Upper lobe of right lung (tissue), 1 donor: ENCODE data around the gene GAL. TPM values are rescaled to one million over a fixed set of nuclear protein-coding genes. Genes with fewer than 3 reads are reported as not detected.

Source experiments
- ATAC-seq: fragments of 200-7000 bp; cut with Tn5 transposase; one replicate; pipeline ENCODE4 v1.9.1; 2020; ENCODE audit warnings: mild to moderate bottlenecking, moderate library complexity
- DNase-seq: peaks from one replicate; pipeline ENCODE4 v3.0.0-alpha.2; 2020
- H3K27ac ChIP-seq: fragments of 200-600 bp; one replicate; pipeline ENCODE4 v1.8.0; 2022
- H3K27me3 ChIP-seq: fragments of 200-600 bp; one replicate; pipeline ENCODE4 v1.8.0; 2022; ENCODE audit warnings: mild to moderate bottlenecking
- H3K36me3 ChIP-seq: fragments of 200-600 bp; one replicate; pipeline ENCODE4 v1.8.0; 2022
- H3K4me1 ChIP-seq: fragments of 200-600 bp; one replicate; pipeline ENCODE4 v1.8.0; 2022
- H3K4me3 ChIP-seq: fragments of 200-600 bp; one replicate; pipeline ENCODE4 v1.8.0; 2022; ENCODE audit warnings: mild to moderate bottlenecking
- H3K9me3 ChIP-seq: fragments of 200-600 bp; one replicate; pipeline ENCODE4 v1.8.0; 2022
- CTCF ChIP-seq: fragments of 200-600 bp; IDR thresholded peaks from one replicate; pipeline ENCODE4 v1.8.0; 2022; ENCODE audit warnings: antibody characterized with exemption
- intact Hi-C: fragments of 100-400 bp; cut with DNase I; formaldehyde crosslinking; loops from one replicate; pipeline ENCODE4 v1.11.0; 2022
- total RNA-seq: library from RNA; stranded (reverse); fragmentation: NEBNext Ultra II Directional; extraction: Animal tissue kit (Norgen Biotek cat#: 25700); gene quantifications from one replicate; pipeline ENCODE4 v1.2.1, GENCODE V29; 2021
- donor health status: DM: no; HTN: yes; CAD: no; lungs with severe emphysema.

GAL gene
- total RNA-seq, 1 donor from 2014 or later, result not detected

GRCh38 chr11:68673306-68673945, 10.9 kb upstream of the GAL start:
- ATAC-seq, result no peak
- Histone ChIP-seq H3K4me1 (no peaks in the 10 kb centered on the region), H3K4me3 (no peak overlapping the region), H3K9me3 (no peaks in the 10 kb centered on the region), H3K36me3 (no peaks in the 10 kb centered on the region), H3K27me3 (peaks cover 10% of the 10 kb centered on the region), H3K27ac (no peak overlapping the region)
- TF ChIP-seq CTCF, result no peak
- peak; percentile 26 for DNase-seq
- intact Hi-C loops, result no loop called here

GRCh38 chr11:68673991-68674390, 10.4 kb upstream of the GAL start:
- DNase-seq, result peak; percentile 49
- ATAC-seq, result no peak
- no peaks in the 10 kb centered on the region for H3K4me1 ChIP-seq
- intact Hi-C loops, result no loop called here
- H3K36me3 ChIP-seq, result no peaks in the 10 kb centered on the region
- no peak for TF ChIP-seq CTCF
- no peak overlapping the region for H3K27ac ChIP-seq
- H3K4me3 ChIP-seq, result no peak overlapping the region
- H3K9me3 ChIP-seq, result no peaks in the 10 kb centered on the region
- H3K27me3 ChIP-seq, result peaks cover 10% of the 10 kb centered on the region

- TF ChIP-seq CTCF, result no peak
- no peaks in the 10 kb centered on the region for H3K36me3 ChIP-seq
- DNase-seq, result no peak
- H3K4me3 ChIP-seq, result no peak overlapping the region
- no peak for ATAC-seq
- H3K4me1 ChIP-seq, result no peaks in the 10 kb centered on the region
- peaks cover 10% of the 10 kb centered on the region for H3K27me3 ChIP-seq
- no peaks in the 10 kb centered on the region for H3K9me3 ChIP-seq
- no peak overlapping the region for H3K27ac ChIP-seq
- intact Hi-C loops, result no loop called here
These were observed 9.9 kb upstream of the GAL start for GRCh38 chr11:68674461-68674860.

GRCh38 chr11:68677432-68677831, 6.9 kb upstream of the GAL start:
- no peak for TF ChIP-seq CTCF
- Histone ChIP-seq H3K4me3 (no peak overlapping the region), H3K36me3 (no peaks in the 10 kb centered on the region), H3K9me3 (no peaks in the 10 kb centered on the region), H3K27me3 (peaks cover 10% of the 10 kb centered on the region), H3K4me1 (no peaks in the 10 kb centered on the region), H3K27ac (no peak overlapping the region)
- DNase-seq, result peak; percentile 48
- ATAC-seq, result peak; percentile 38
- intact Hi-C loops, result no loop called here

GRCh38 chr11:68678031-68678441, 6.3 kb upstream of the GAL start:
- Histone ChIP-seq H3K27me3 (peaks cover 10% of the 10 kb centered on the region), H3K4me1 (no peaks in the 10 kb centered on the region), H3K4me3 (no peak overlapping the region), H3K36me3 (no peaks in the 10 kb centered on the region), H3K27ac (no peak overlapping the region), H3K9me3 (no peaks in the 10 kb centered on the region)
- no peak for TF ChIP-seq CTCF
- ATAC-seq (no peak), DNase-seq (peak; percentile 47)
- intact Hi-C loops, result no loop called here
